ENCODE results near the gene DHRS4. TPM values are rescaled to one million over a fixed set of nuclear protein-coding genes. Genes with fewer than 3 reads are reported as not detected.
"Not testable (repeated sequence)": the region's sequence is repeated elsewhere in the genome, so short reads cannot be mapped to it uniquely, and the experiment has no call there.

DHRS4 gene
- total RNA-seq, 1 experiment from 2014 or later: 14.5 TPM

- CTCF ChIA-PET: interaction anchor here (0.8 to 2.5 kb wide), 8 partner anchors 11 to 356 kb away, joined by 3 to 8 read pairs (median 4); partner anchors contain the start of genes CARMIL3, DCAF11 and NRL
- H3K4me3 Mint-ChIP-seq: peak overlapping the region; percentile 63
- ATAC-seq: peak; percentile 78
- H3K36me3 Mint-ChIP-seq; H3K27ac Mint-ChIP-seq; H3K9me3 Mint-ChIP-seq; H3K27me3 Mint-ChIP-seq (ENCODE audit: low read depth); POLR2A ChIA-PET; DNase-seq (ENCODE audit: low spot score): not testable (repeated sequence)
- peaks cover 13% of the 10 kb centered on the region for H3K4me1 Mint-ChIP-seq
Observed at GRCh38 chr14:23988223-23988606, 34.6 kb downstream of the DHRS4 start.

DNA sequence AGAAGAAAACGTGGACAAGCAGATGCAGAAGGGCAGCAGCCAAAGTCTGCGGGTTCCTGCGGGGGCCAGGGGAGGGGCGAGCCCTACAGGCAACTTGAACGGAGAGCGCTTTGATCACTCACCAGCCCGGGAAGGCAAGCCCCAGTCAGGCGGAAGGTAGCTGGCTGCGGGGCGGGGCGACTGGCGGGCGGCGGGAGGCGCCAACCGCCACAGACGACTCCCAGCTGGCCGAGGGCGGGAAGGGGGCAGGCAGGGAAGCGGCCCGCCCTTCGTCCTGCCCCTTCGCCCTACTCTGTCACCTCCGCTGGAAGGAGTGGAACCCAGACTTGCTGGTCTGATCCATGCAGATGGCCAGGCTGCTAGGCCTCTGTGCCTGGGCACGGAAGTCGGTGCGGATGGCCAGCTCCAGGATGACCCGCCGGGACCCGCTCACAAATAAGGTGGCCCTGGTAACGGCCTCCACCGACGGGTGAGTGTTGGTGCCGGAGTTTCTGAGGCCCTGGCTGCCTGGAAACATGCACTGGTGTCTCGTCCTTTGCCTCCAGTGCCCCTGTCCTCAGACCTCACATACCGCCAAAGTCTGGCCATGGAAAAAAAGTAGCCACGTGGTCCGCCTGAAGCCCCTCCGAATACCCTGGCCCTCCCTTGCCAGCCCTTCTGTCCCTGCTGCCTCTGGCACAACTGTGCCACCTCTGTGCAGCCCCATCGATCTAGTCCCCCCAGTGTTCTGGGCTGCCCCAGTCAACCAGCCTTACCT, 35.2 kb downstream of the DHRS4 start, which contains the start of gene DHRS4L2:
TSS of gene DHRS4L2 (plus strand) at position 323 of the 757 bp plus-strand sequence. CDS start at position 342, 19 bp downstream.
- H3K27me3 Mint-ChIP-seq (ENCODE audit: low read depth); H3K27ac Mint-ChIP-seq; H3K36me3 Mint-ChIP-seq; H3K9me3 Mint-ChIP-seq; POLR2A ChIA-PET: not testable (repeated sequence)
- Mint-ChIP-seq H3K4me3 (peak within 1 kb of the TSS; percentile 63), H3K4me1 (peaks cover 13% of the 10 kb centered on the region)
- peak; percentile 97 for ATAC-seq
- TF ChIP-seq SP1 (CRISPR knock-in tag; conservative IDR thresholded peaks at IDR 0.05) (peak; percentile 71), HMGXB4 (CRISPR knock-in tag; IDR thresholded peaks at IDR 0.05) (0 out of 2 replicates have a peak, but pooled peaks have one; percentile 28), E2F5 (CRISPR knock-in tag; IDR thresholded peaks at IDR 0.05) (peak; percentile 92), GABPB1 (CRISPR knock-in tag; IDR thresholded peaks at IDR 0.05) (peak; percentile 24)
- TF ChIP-seq, protein P1, sequence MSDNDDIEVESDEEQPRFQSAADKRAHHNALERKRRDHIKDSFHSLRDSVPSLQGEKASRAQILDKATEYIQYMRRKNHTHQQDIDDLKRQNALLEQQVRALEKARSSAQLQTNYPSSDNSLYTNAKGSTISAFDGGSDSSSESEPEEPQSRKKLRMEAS (CRISPR knock-in tag; IDR thresholded peaks at IDR 0.05): peak; percentile 81
- TF ChIP-seq, protein P2, sequence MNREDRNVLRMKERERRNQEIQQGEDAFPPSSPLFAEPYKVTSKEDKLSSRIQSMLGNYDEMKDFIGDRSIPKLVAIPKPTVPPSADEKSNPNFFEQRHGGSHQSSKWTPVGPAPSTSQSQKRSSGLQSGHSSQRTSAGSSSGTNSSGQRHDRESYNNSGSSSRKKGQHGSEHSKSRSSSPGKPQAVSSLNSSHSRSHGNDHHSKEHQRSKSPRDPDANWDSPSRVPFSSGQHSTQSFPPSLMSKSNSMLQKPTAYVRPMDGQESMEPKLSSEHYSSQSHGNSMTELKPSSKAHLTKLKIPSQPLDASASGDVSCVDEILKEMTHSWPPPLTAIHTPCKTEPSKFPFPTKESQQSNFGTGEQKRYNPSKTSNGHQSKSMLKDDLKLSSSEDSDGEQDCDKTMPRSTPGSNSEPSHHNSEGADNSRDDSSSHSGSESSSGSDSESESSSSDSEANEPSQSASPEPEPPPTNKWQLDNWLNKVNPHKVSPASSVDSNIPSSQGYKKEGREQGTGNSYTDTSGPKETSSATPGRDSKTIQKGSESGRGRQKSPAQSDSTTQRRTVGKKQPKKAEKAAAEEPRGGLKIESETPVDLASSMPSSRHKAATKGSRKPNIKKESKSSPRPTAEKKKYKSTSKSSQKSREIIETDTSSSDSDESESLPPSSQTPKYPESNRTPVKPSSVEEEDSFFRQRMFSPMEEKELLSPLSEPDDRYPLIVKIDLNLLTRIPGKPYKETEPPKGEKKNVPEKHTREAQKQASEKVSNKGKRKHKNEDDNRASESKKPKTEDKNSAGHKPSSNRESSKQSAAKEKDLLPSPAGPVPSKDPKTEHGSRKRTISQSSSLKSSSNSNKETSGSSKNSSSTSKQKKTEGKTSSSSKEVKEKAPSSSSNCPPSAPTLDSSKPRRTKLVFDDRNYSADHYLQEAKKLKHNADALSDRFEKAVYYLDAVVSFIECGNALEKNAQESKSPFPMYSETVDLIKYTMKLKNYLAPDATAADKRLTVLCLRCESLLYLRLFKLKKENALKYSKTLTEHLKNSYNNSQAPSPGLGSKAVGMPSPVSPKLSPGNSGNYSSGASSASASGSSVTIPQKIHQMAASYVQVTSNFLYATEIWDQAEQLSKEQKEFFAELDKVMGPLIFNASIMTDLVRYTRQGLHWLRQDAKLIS (CRISPR knock-in tag; IDR thresholded peaks at IDR 0.05; ENCODE audit: borderline replicate concordance): 0 out of 2 replicates have a peak, but pooled peaks have one; percentile 35
- TF ChIP-seq, protein P3, sequence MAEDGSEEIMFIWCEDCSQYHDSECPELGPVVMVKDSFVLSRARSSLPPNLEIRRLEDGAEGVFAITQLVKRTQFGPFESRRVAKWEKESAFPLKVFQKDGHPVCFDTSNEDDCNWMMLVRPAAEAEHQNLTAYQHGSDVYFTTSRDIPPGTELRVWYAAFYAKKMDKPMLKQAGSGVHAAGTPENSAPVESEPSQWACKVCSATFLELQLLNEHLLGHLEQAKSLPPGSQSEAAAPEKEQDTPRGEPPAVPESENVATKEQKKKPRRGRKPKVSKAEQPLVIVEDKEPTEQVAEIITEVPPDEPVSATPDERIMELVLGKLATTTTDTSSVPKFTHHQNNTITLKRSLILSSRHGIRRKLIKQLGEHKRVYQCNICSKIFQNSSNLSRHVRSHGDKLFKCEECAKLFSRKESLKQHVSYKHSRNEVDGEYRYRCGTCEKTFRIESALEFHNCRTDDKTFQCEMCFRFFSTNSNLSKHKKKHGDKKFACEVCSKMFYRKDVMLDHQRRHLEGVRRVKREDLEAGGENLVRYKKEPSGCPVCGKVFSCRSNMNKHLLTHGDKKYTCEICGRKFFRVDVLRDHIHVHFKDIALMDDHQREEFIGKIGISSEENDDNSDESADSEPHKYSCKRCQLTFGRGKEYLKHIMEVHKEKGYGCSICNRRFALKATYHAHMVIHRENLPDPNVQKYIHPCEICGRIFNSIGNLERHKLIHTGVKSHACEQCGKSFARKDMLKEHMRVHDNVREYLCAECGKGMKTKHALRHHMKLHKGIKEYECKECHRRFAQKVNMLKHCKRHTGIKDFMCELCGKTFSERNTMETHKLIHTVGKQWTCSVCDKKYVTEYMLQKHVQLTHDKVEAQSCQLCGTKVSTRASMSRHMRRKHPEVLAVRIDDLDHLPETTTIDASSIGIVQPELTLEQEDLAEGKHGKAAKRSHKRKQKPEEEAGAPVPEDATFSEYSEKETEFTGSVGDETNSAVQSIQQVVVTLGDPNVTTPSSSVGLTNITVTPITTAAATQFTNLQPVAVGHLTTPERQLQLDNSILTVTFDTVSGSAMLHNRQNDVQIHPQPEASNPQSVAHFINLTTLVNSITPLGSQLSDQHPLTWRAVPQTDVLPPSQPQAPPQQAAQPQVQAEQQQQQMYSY (CRISPR knock-in tag; IDR thresholded peaks at IDR 0.05): 0 out of 2 replicates have a peak, but pooled peaks have one; percentile 25
- CTCF ChIA-PET: interaction anchor here (0.8 to 2.5 kb wide), 9 partner anchors 11 to 357 kb away, joined by 3 to 8 read pairs (median 4); partner anchors contain the start of genes CARMIL3, DCAF11 and NRL
- DNase-seq (ENCODE audit: low spot score): peak; percentile 89

- peaks cover 13% of the 10 kb centered on the region for H3K4me1 Mint-ChIP-seq
- CTCF ChIA-PET: interaction anchor here (1.6 to 2.5 kb wide), 3 partner anchors 46 to 358 kb away, joined by 5 to 8 read pairs (median 6); no protein-coding TSS in a partner anchor
- H3K36me3 Mint-ChIP-seq; POLR2A ChIA-PET; H3K27me3 Mint-ChIP-seq (ENCODE audit: low read depth); ATAC-seq; H3K9me3 Mint-ChIP-seq; H3K27ac Mint-ChIP-seq; DNase-seq (ENCODE audit: low spot score): not testable (repeated sequence)
- peak overlapping the region; percentile 63; the same call in 1 of the 2 replicates for H3K4me3 Mint-ChIP-seq
Observed at GRCh38 chr14:23989734-23990445, 36.3 kb downstream of the DHRS4 start.

DNA sequence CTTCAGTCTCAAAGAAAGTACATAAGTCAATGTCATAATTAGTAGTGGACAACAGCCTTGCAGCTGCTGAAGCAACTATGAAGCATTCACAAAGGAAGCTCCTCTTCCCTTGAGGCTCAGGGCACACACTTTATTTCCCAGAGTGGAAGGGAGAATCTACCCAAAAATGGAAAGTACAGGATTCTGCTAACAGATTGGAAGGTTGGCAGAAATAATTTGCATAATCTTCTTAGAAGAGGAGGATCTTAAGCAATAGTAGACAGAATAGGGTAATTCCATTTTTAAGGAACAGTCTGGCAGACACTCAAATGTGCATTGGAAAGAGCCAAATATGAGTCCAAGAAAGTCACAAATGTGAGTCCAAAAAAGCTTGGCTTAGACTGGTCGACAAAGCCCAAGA, 37.4 kb downstream of the DHRS4 start:
- DNase-seq (ENCODE audit: low spot score); H3K27ac Mint-ChIP-seq; H3K4me3 Mint-ChIP-seq; H3K36me3 Mint-ChIP-seq; H3K27me3 Mint-ChIP-seq (ENCODE audit: low read depth); H3K9me3 Mint-ChIP-seq; ATAC-seq; CTCF ChIA-PET; POLR2A ChIA-PET: not testable (repeated sequence)
- H3K4me1 Mint-ChIP-seq: peaks cover 13% of the 10 kb centered on the region

DNA sequence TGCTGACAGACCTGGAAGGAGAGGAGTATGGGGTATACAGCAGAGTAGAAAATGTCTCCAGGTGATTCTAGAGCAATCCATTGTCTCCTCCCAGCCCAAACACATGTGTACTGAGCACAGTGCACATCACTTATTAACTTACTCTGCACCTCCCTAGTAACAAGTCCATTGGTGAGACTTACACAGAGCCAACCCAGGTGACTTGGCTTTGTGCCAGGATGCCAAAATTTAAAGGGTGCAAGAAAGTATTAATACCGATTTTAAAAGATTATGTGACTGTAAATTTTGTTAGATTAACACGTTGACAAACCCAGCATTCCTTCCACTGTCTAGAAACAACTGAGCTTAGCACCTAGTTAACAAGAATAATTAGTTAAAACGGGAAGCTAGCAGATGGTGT, 39.5 kb downstream of the DHRS4 start:
- DNase-seq (ENCODE audit: low spot score); H3K27me3 Mint-ChIP-seq (ENCODE audit: low read depth); H3K36me3 Mint-ChIP-seq; ATAC-seq; H3K4me3 Mint-ChIP-seq; H3K9me3 Mint-ChIP-seq; POLR2A ChIA-PET; H3K27ac Mint-ChIP-seq: not testable (repeated sequence)
- CTCF ChIA-PET: interaction anchor here (0.6 kb wide), 1 partner anchor 89 kb away, joined by 3 read pairs; no protein-coding TSS in a partner anchor
- peaks cover 12% of the 10 kb centered on the region for H3K4me1 Mint-ChIP-seq

GRCh38 chr14:23996009-23996408, 42.4 kb downstream of the DHRS4 start:
- H3K27ac Mint-ChIP-seq; H3K4me1 Mint-ChIP-seq; ATAC-seq; DNase-seq (ENCODE audit: low spot score); H3K36me3 Mint-ChIP-seq; CTCF ChIA-PET; H3K27me3 Mint-ChIP-seq (ENCODE audit: low read depth); H3K9me3 Mint-ChIP-seq; H3K4me3 Mint-ChIP-seq; POLR2A ChIA-PET: not testable (repeated sequence)

Measured in WTC11 (cell line).